ENCODE data around the gene CCNK.

CCNK gene

DNA sequence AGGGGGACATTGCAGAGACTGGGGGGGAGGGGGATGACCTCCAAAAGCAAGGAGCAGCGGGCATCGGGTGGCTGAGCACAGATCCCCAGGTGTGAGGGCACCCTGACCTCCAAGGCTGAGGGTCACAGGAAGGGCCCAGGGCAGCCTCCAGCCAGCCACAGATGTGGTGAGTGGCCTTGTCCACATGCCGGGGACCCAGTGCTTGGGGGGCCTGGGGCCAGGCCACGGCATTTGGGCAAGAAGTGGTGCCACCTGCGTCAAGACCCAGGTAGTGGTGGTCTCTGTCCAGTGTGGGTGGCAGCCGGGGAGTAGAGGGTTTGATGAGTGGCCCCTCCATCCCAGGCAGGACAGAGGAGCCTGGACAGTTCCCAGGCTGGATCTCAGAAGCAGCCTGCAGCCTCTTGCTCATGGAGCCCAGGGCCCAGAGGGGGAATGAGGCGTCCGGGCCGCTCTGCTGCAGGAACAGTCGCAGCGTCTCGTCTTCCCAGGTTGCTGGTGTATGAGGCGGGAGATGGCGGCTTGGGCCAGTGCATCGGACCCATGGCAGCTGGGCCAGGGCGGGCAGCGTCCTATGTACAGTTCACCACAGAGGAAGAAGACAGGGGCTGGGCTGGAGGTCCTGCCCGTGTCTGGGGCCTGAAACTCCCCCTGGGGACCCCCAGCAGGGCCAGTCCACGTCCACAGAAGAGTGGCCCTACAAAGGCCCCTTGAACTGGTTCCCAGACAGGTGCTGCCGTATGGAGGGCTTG, 33.5 kb downstream of the CCNK start:
- Histone ChIP-seq H3K9ac (ENCODE audit: low read depth, low read length) (no peak overlapping the region), H3K4me1 (ENCODE audit: insufficient read depth, low read length) (no peaks in the 10 kb centered on the region), H3K36me3 (ENCODE audit: insufficient read depth, low read length) (peaks cover 17% of the 10 kb centered on the region), H3K27ac (ENCODE audit: low read depth, low read length) (no peak overlapping the region), H3K27me3 (ENCODE audit: insufficient read depth, low read length) (no peaks in the 10 kb centered on the region), H3K9me3 (ENCODE audit: insufficient read depth, low read depth, low read length) (no peaks in the 10 kb centered on the region), H3K4me3 (ENCODE audit: low read length) (no peak overlapping the region)
- 95% methylated on average over 20 of the region's 20 CpGs for WGBS

DNA sequence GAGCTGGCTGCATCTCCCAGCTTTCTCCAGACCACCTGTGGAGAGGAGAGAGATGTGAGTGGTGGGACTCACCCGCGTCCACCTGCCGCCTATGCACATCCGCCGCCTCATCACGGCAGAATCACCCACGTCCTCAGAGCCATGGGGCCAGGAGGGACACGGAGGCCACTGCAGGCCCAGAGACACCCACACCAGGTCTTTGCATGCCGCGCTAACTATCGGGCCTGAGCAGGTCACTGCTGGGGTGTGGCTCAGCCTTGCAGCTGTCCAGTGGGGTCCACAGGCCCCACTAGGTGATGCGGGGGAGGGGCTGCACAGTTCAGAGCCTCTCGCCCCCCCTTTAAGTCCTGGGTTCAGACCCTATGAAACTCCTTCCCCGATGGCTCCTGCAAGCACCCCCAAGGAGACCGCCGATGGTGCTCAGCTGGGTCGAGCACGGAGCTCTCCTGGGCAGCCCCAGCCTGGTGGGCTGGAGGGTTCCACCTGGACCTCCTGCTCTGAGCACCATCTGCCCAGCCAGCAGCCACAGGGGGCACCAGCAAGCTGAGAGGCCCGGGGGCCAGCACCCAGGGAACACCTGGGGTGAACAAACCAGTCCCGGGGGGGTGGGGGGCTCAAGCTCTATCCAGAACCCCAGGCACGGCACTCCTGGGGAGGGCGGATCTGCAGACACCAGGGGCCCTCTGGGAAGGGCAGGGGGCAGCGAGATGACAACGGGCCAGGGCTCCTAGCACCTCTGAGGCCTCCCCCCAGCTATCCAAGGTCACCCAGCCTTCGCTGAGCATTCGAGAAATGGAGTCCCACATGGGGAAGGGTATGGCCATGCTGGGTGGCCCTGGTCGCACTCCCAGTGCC, 34.3 kb downstream of the CCNK start:
- WGBS, result 92% methylated on average over 27 of the region's 27 CpGs
- peaks cover 14% of the 10 kb centered on the region for H3K36me3 ChIP-seq (ENCODE audit: insufficient read depth, low read length)

GRCh38 chr14:99516156-99516870, 35.1 kb downstream of the CCNK start:
- WGBS, result 94% methylated on average over 24 of the region's 24 CpGs
- Histone ChIP-seq H3K9ac (ENCODE audit: low read depth, low read length) (no peak overlapping the region), H3K9me3 (ENCODE audit: insufficient read depth, low read depth, low read length) (no peaks in the 10 kb centered on the region), H3K27ac (ENCODE audit: low read depth, low read length) (no peak overlapping the region), H3K4me1 (ENCODE audit: insufficient read depth, low read length) (no peaks in the 10 kb centered on the region), H3K27me3 (ENCODE audit: insufficient read depth, low read length) (no peaks in the 10 kb centered on the region), H3K36me3 (ENCODE audit: insufficient read depth, low read length) (peaks cover 7% of the 10 kb centered on the region), H3K4me3 (ENCODE audit: low read length) (no peak overlapping the region)

More for the DNA sequence above, 34.3 kb downstream of the CCNK start:
- no peaks in the 10 kb centered on the region for H3K27me3 ChIP-seq (ENCODE audit: insufficient read depth, low read length)
- H3K9ac ChIP-seq (ENCODE audit: low read depth, low read length), result no peak overlapping the region
- no peaks in the 10 kb centered on the region for H3K9me3 ChIP-seq (ENCODE audit: insufficient read depth, low read depth, low read length)
- no peak overlapping the region for H3K27ac ChIP-seq (ENCODE audit: low read depth, low read length)
- H3K4me3 ChIP-seq (ENCODE audit: low read length), result no peak overlapping the region
- no peaks in the 10 kb centered on the region for H3K4me1 ChIP-seq (ENCODE audit: insufficient read depth, low read length)

DNA sequence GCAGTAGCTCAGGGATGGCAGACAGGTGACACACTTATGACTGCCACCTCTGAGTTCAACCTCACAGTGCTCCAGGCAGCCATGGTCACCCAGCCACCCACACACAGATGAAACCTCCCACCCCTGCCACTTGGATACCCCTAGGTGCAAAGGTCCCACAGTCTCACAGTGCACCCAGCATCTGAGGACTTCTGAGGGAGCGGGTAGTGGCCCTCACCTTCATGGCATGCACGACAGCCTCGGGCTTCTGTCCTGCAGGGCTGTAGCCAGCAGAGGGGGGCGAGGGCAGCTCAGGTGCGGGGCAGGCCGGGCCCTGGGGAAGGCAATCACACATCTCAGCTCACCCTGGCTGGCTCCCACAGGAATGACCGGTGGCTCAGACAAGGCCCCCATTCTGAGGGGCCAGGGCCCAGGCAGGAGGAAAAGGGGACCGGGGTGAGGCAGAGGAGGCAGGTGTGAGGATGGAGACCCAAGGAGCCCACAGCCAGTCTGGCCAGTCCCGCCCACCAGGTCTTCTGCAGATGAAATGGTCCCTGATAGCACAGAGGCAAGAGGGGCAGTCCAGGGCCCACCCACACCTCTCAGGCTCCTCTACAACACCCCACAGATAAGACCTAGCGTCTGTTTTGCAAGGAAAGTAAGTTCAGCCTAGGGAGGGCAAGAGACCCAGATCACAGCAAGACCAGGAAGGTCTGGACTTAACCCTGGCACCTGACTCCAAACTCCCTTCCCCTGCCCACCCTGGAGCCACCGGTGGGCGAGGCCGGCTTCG, 35.8 kb downstream of the CCNK start:
- WGBS, result 91% methylated on average over 14 of the region's 14 CpGs
- Histone ChIP-seq H3K4me1 (ENCODE audit: insufficient read depth, low read length) (peaks cover 1% of the 10 kb centered on the region; the same call in 1 of the 2 replicates), H3K27ac (ENCODE audit: low read depth, low read length) (no peak overlapping the region), H3K27me3 (ENCODE audit: insufficient read depth, low read length) (no peaks in the 10 kb centered on the region), H3K9me3 (ENCODE audit: insufficient read depth, low read depth, low read length) (no peaks in the 10 kb centered on the region), H3K4me3 (ENCODE audit: low read length) (no peak overlapping the region), H3K9ac (ENCODE audit: low read depth, low read length) (no peak overlapping the region), H3K36me3 (ENCODE audit: insufficient read depth, low read length) (no peaks in the 10 kb centered on the region; the same call in 1 of the 2 replicates)

DNA sequence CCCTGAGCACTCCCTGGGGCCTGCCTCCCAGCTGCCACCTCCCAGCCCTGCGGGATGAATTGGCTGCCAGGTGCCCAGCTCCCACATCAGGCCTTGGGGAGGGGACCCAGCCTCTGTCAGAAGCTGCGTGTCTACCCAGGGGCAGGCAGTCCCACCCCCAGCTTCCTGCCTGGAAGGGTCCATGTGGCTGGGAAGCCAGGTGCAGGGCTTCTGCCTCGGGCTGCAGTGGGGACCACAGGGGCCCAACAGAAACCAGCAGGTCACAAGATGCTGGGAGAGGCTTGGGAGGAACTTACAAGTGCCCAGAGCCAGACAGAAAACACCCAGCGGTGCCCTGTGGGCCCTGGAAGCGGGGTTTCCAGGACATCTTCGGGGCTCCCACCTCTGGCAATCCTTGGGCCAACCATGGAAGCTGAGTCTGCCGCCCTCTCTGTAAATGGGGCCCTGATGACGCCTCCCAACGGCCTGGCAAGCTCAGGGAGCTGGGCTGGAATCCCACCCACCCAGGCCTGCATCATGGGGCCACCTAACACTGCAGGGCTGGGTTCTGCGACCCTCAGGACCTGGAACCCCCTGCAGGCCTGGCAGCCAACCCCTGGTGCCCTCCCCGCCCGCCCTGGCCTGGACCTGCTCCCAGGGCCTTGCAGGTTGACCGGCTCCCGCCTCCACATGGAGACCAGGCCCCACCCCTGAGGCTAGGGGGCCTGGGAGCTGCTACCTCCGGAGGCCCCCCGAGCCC, 36.6 kb downstream of the CCNK start:
- H3K27ac ChIP-seq (ENCODE audit: low read depth, low read length), result no peak overlapping the region
- H3K27me3 ChIP-seq (ENCODE audit: insufficient read depth, low read length), result no peaks in the 10 kb centered on the region
- WGBS, result 73% methylated on average over 16 of the region's 16 CpGs
- no peaks in the 10 kb centered on the region for H3K9me3 ChIP-seq (ENCODE audit: insufficient read depth, low read depth, low read length)
- H3K9ac ChIP-seq (ENCODE audit: low read depth, low read length), result no peak overlapping the region
- no peaks in the 10 kb centered on the region; the same call in 1 of the 2 replicates for H3K36me3 ChIP-seq (ENCODE audit: insufficient read depth, low read length)
- H3K4me1 ChIP-seq (ENCODE audit: insufficient read depth, low read length), result peaks cover 9% of the 10 kb centered on the region
- no peak overlapping the region for H3K4me3 ChIP-seq (ENCODE audit: low read length)

DNA sequence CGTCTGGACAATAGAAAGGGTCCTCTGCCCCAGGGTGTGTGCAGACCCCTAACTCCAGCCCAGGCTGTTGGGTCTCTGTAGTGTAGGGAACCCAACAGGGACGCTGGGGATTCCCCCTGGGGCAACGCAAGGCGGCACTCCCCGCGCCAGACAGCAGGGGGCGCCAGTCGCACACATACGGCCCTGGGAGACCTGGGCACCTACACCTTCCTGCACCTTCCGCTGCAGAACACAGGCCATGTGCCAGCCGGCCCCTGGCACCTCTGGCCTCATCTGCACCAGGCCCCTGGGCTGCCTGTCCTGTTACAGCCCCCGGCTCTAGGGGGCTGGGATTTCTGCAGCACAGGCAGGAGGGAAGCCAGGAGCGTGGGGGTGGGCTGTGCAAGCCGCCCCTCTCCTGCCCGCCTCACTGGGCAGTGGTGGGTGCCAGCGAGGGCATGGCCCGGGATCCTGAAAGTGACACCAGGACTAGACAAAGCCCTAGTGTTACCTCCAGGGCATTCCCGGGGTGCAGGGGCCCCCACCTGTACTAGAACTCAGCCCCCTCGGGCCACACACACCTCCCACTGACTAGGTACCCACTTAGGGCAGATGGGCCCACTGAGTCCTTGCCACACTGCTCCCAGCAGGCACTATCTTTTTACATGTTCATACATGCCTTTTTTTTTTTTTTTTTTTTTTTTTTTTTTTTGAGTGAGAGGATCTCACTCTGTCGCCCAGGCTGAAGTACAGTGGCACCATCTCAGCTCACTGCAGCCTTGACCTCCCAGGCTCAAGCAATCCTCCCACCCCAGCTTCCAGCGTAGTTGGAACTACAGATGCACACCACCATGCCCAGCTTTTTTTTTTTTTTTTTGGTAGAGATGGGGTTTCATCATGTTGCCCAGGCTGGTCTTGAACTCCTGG, 37.5 kb downstream of the CCNK start:
- 47% methylated on average over 20 of the region's 21 CpGs for WGBS
- Histone ChIP-seq H3K27me3 (ENCODE audit: insufficient read depth, low read length) (no peaks in the 10 kb centered on the region), H3K4me3 (ENCODE audit: low read length) (no peak overlapping the region), H3K36me3 (ENCODE audit: insufficient read depth, low read length) (no peaks in the 10 kb centered on the region; the same call in 1 of the 2 replicates), H3K27ac (ENCODE audit: low read depth, low read length) (no peak overlapping the region), H3K9me3 (ENCODE audit: insufficient read depth, low read depth, low read length) (no peaks in the 10 kb centered on the region), H3K4me1 (ENCODE audit: insufficient read depth, low read length) (peaks cover 17% of the 10 kb centered on the region), H3K9ac (ENCODE audit: low read depth, low read length) (no peak overlapping the region)

- Histone ChIP-seq H3K9me3 (ENCODE audit: insufficient read depth, low read depth, low read length) (no peaks in the 10 kb centered on the region), H3K4me3 (ENCODE audit: low read length) (no peak overlapping the region), H3K27me3 (ENCODE audit: insufficient read depth, low read length) (no peaks in the 10 kb centered on the region), H3K27ac (ENCODE audit: low read depth, low read length) (no peak overlapping the region), H3K9ac (ENCODE audit: low read depth, low read length) (no peak overlapping the region), H3K4me1 (ENCODE audit: insufficient read depth, low read length) (peaks cover 23% of the 10 kb centered on the region), H3K36me3 (ENCODE audit: insufficient read depth, low read length) (no peaks in the 10 kb centered on the region)
- WGBS, result 94% methylated on average over 8 of the region's 8 CpGs
Measured at GRCh38 chr14:99519347-99519881, 38.2 kb downstream of the CCNK start.

- Histone ChIP-seq H3K27ac (ENCODE audit: low read depth, low read length) (no peak overlapping the region), H3K4me3 (ENCODE audit: low read length) (no peak overlapping the region), H3K4me1 (ENCODE audit: insufficient read depth, low read length) (peaks cover 29% of the 10 kb centered on the region), H3K27me3 (ENCODE audit: insufficient read depth, low read length) (no peaks in the 10 kb centered on the region), H3K9me3 (ENCODE audit: insufficient read depth, low read depth, low read length) (no peaks in the 10 kb centered on the region), H3K36me3 (ENCODE audit: insufficient read depth, low read length) (no peaks in the 10 kb centered on the region), H3K9ac (ENCODE audit: low read depth, low read length) (no peak overlapping the region)
- WGBS, result 87% methylated on average over 6 of the region's 6 CpGs
Measured at GRCh38 chr14:99519931-99520421, 38.8 kb downstream of the CCNK start.

- no peak overlapping the region for H3K4me3 ChIP-seq (ENCODE audit: low read length)
- H3K27me3 ChIP-seq (ENCODE audit: insufficient read depth, low read length), result no peaks in the 10 kb centered on the region
- H3K27ac ChIP-seq (ENCODE audit: low read depth, low read length), result no peak overlapping the region
- 85% methylated on average over 11 of the region's 11 CpGs for WGBS
- H3K4me1 ChIP-seq (ENCODE audit: insufficient read depth, low read length), result peaks cover 32% of the 10 kb centered on the region
- H3K9ac ChIP-seq (ENCODE audit: low read depth, low read length), result no peak overlapping the region
- H3K9me3 ChIP-seq (ENCODE audit: insufficient read depth, low read depth, low read length), result no peaks in the 10 kb centered on the region
- no peaks in the 10 kb centered on the region for H3K36me3 ChIP-seq (ENCODE audit: insufficient read depth, low read length)
Measured at GRCh38 chr14:99520571-99521081, 39.4 kb downstream of the CCNK start.

All from HUES64 (cell line).